ENCODE data around the gene GCSH. TPM values are rescaled to one million over a fixed set of nuclear protein-coding genes. Genes with fewer than 3 reads are reported as not detected.

The GCSH gene
- polyA plus RNA-seq, 1 of the 3 experiments (the other 2 are of a cell fraction) = 20.7 TPM

- DNase-seq = no peak
- Histone ChIP-seq H3K9me3 (no peaks in the 10 kb centered on the region), H3K4me2 (no peak overlapping the region), H4K20me1 (ENCODE audit: insufficient read depth) (no peaks in the 10 kb centered on the region), H3K4me1 (ENCODE audit: control insufficient read depth in 1 of 2, insufficient read depth in 2 of 2, low read depth in 1 of 2, low read length in 1 of 2) (no peaks in the 10 kb centered on the region), H3K9ac (no peak overlapping the region), H3K27me3 (ENCODE audit: insufficient read depth) (no peaks in the 10 kb centered on the region), H3K4me3 (ENCODE audit: low read depth in 2 of 2, low read length in 1 of 2) (no peak overlapping the region), H3K27ac (ENCODE audit: low read depth in 2 of 2, low read length in 1 of 2) (no peak overlapping the region), H3K36me3 (replicated peaks in 1 of 2; ENCODE audit: control insufficient read depth in 1 of 2, insufficient read depth in 2 of 2, low read length in 1 of 2) (peaks cover 2 to 31% of the 10 kb centered on the region in 2 experiments), H3F3A (replicated peaks; ENCODE audit: insufficient read depth) (no peaks in the 10 kb centered on the region), H3K79me2 (ENCODE audit: insufficient read depth) (peaks cover 60% of the 10 kb centered on the region), H2AFZ (ENCODE audit: low read depth) (no peak overlapping the region), H3K9me2 (no peaks in the 10 kb centered on the region)
- no peak for TF ChIP-seq GATA2 (CRISPR knock-in tag; IDR thresholded peaks at IDR 0.05)
- no peak for TF ChIP-seq RCOR1 (IDR thresholded peaks at IDR 0.05; ENCODE audit: low read length)
- no peak for TF ChIP-seq TAF1 (IDR thresholded peaks at IDR 0.05; ENCODE audit: borderline replicate concordance, low read depth, low read length)
- no peak for TF ChIP-seq CHD2 (IDR thresholded peaks at IDR 0.05; ENCODE audit: low read length, partially characterized antibody)
- no peak for TF ChIP-seq ZBTB33 (IDR thresholded peaks at IDR 0.05; ENCODE audit: borderline replicate concordance, low read depth)
- no peak for TF ChIP-seq TCF12 (IDR thresholded peaks at IDR 0.05)
- TF ChIP-seq IRF3 (IDR thresholded peaks at IDR 0.05; ENCODE audit: low read depth, low read length) = no peak
- no peak for TF ChIP-seq MAX (IDR thresholded peaks at IDR 0.05; ENCODE audit: low read depth)
- no peak for TF ChIP-seq CTCF (IDR thresholded peaks at IDR 0.05)
- TF ChIP-seq FOXM1 (IDR thresholded peaks at IDR 0.05; ENCODE audit: low read depth) = no peak
- no peak for TF ChIP-seq RFX5 (IDR thresholded peaks at IDR 0.05; ENCODE audit: low read length)
- TF ChIP-seq EZH2phosphoT487 (IDR thresholded peaks at IDR 0.05; ENCODE audit: borderline replicate concordance, low read depth) = no peak
- TF ChIP-seq ELF1 (IDR thresholded peaks at IDR 0.05) = no peak
- no peak for TF ChIP-seq NRF1 (IDR thresholded peaks at IDR 0.05; ENCODE audit: low read depth, low read length)
- no peak for TF ChIP-seq GABPA (IDR thresholded peaks at IDR 0.05; ENCODE audit: low read depth)
- no peak for TF ChIP-seq POLR2AphosphoS5 (IDR thresholded peaks at IDR 0.05; ENCODE audit: low read depth, low read length)
- TF ChIP-seq YY1 (IDR thresholded peaks at IDR 0.05; ENCODE audit: low read depth) = no peak
- ChIA-PET POLR2A (no interaction called here), CTCF (no interaction called here)
- WGBS (ENCODE audit: low lambda C conversion rate) = 91% methylated on average over 5 of the region's 5 CpGs
Measured at GRCh38 chr16:81088836-81089235, 7.4 kb downstream of the GCSH start.

All from SK-N-SH (cell line).